KG1 (cell line): ENCODE results near the gene MANF.
"Not testable (repeated sequence)": the region's sequence is repeated elsewhere in the genome, so short reads cannot be mapped to it uniquely, and the experiment has no call there.

Source experiments
- DNase-seq: peaks from one replicate; lab custom pipeline; 2025; lab: John Stamatoyannopoulos, UW

Gene MANF

GRCh38 chr3:51373658-51374421 is 11.3 kb upstream of the MANF start:
- no peak for DNase-seq

GRCh38 chr3:51374456-51374855 is 10.6 kb upstream of the MANF start:
- DNase-seq, result no peak

GRCh38 chr3:51375136-51375535 is 10.0 kb upstream of the MANF start:
- no peak for DNase-seq

- DNase-seq, result no peak
Measured at GRCh38 chr3:51375571-51375970, 9.5 kb upstream of the MANF start.

GRCh38 chr3:51378065-51378464 is 7.0 kb upstream of the MANF start:
- DNase-seq, result no peak

- no peak for DNase-seq
Measured at GRCh38 chr3:51378726-51379125, 6.4 kb upstream of the MANF start.

GRCh38 chr3:51379301-51379700 is 5.8 kb upstream of the MANF start:
- DNase-seq, result no peak

- no peak for DNase-seq
Measured at GRCh38 chr3:51379746-51380455, 5.2 kb upstream of the MANF start.

- no peak for DNase-seq
Measured at GRCh38 chr3:51380601-51381332, 4.3 kb upstream of the MANF start.

GRCh38 chr3:51381333-51381705 is 3.8 kb upstream of the MANF start:
- DNase-seq, result no peak

GRCh38 chr3:51382076-51382745 is 2.9 kb upstream of the MANF start:
- no peak for DNase-seq

- DNase-seq, result no peak
Measured at GRCh38 chr3:51382947-51383578, 2.0 kb upstream of the MANF start.

GRCh38 chr3:51384055-51384725 is 901 bp upstream of the MANF start:
- no peak for DNase-seq

GRCh38 chr3:51385621-51386091 is 565 bp downstream of the MANF start:
- no peak for DNase-seq

- DNase-seq, result no peak
Measured at GRCh38 chr3:51386159-51386851, 1.2 kb downstream of the MANF start.

- no peak for DNase-seq
Measured at GRCh38 chr3:51386852-51387229, 1.8 kb downstream of the MANF start.

- DNase-seq, result not testable (repeated sequence)
Measured at GRCh38 chr3:51387281-51387680, 2.2 kb downstream of the MANF start.

- no peak for DNase-seq
Measured at GRCh38 chr3:51388286-51389029, 3.4 kb downstream of the MANF start.

GRCh38 chr3:51389423-51390183 is 4.5 kb downstream of the MANF start:
- no peak for DNase-seq
